Skeletal muscle tissue (tissue), 4 donors: ENCODE measurements around the gene TFF2. TPM values are rescaled to one million over a fixed set of nuclear protein-coding genes. Genes with fewer than 3 reads are reported as not detected.

Experiments
- H3K27ac ChIP-seq: one replicate; pipeline ENCODE4 v1.7.0; 2013; ENCODE audit warnings: mild to moderate bottlenecking, low read depth, low read length, inconsistent platforms
- H3K27me3 ChIP-seq, 3 donors: one replicate each; pipeline ENCODE4 v1.7.0; 2013; ENCODE audit warnings: low read length in 3 of 3; ENCODE audit not compliant: control insufficient read depth in 3 of 3, insufficient read depth in 3 of 3
- H3K36me3 ChIP-seq, 3 donors: one replicate each; pipeline ENCODE4 v1.7.0; 2013; ENCODE audit warnings: low read length in 3 of 3; ENCODE audit not compliant: control insufficient read depth in 3 of 3, insufficient read depth in 3 of 3
- H3K4me1 ChIP-seq, 3 donors: one replicate each; pipeline ENCODE4 v1.7.0; 2013; ENCODE audit warnings: low read length in 3 of 3, mild to moderate bottlenecking in 3 of 3; ENCODE audit not compliant: control insufficient read depth in 3 of 3, insufficient read depth in 3 of 3
- H3K4me3 ChIP-seq, 3 donors: one replicate each; pipeline ENCODE4 v1.7.0; 2013; ENCODE audit warnings: low read length in 3 of 3
- H3K9ac ChIP-seq, 3 donors: one replicate each; pipeline ENCODE4 v1.7.0; 2013; ENCODE audit warnings: low read length in 3 of 3, mild to moderate bottlenecking in 3 of 3, moderate library complexity in 2 of 3, low read depth in 1 of 3
- H3K9me3 ChIP-seq, 3 donors: one replicate each; pipeline ENCODE4 v1.7.0; 2013; ENCODE audit warnings: low read length in 3 of 3; ENCODE audit not compliant: control insufficient read depth in 3 of 3
- total RNA-seq: library from RNA; depleted of rRNA; stranded (reverse); fragments of >200 nt; gene quantifications from one replicate; pipeline ENCODE4 v1.2.3, GENCODE V29; 2014
- donor health status: Osteomylitis.

Gene TFF2
- total RNA-seq, 1 donor from 2014 or later: not detected

DNA sequence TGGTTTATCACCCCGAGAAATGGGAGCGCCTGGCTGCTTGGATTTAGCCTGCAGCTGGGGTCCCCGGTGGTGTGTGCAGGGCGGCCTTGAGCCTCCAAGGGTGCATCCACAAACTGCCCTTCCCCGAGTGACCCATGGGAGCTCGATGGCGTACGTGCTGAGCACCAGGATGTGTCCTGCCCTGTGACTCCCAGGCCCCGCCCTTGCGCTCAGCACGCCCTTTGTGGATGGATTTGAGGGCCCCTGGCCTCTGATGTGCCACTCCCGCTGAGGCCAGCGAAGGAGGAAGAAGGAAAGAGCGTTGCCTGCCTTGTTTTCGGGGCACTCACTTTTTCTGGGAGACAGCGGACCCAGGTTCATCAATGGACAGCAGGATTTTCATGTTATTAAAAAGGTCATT lies 33.9 kb downstream of the TFF2 start:
- Histone ChIP-seq H3K27ac (no peak overlapping the region), H3K4me3 (no peak overlapping the region), H3K4me1 (peaks cover 0 to 13% (median 2%) of the 10 kb centered on the region in 3 donors), H3K27me3 (peaks cover 0 to 17% (median 5%) of the 10 kb centered on the region in 3 donors), H3K9ac (no peak overlapping the region), H3K9me3 (no peaks in the 10 kb centered on the region), H3K36me3 (no peaks in the 10 kb centered on the region)

DNA sequence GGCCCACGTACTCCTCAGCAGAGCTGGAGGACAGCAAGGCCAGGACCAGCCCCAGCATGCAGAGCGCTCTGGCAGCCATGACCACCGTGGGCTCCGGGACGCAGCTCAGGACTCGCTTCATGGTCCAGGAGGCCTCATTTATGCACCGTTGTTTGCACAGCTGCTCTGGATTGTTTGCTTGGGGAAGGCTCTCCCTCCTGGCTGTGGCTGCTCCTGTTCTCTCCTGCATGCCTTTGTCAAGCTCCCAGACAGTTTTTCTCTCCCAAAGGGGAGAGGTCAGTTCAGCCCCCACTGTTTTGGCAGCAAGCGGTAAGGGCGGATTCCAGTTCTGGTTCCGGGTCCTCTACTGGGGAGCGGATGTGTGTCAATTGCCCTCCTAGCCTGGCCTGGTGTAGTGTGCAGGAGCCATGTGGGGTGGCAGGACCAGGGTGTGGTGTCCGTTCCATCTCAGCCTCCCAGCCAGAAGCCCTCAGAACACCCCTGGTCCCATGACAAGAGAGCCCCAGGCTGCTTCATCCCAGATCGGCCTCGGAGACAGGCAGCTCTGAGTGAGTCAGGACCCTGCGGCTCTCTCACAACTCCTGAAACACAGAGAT lies 35.4 kb downstream of the TFF2 start, which contains the start of gene TFF3:
TFF3 (minus strand) TSS at position 114 of the 596 bp plus-strand sequence; CDS start at position 79, 35 bp downstream.
- Histone ChIP-seq H3K4me3 (no peak within 1 kb of the TSS), H3K9me3 (no peaks in the 10 kb centered on the region), H3K9ac (no peak within 1 kb of the TSS), H3K36me3 (no peaks in the 10 kb centered on the region), H3K27me3 (peaks cover 1 to 14% (median 9%) of the 10 kb centered on the region in 3 donors), H3K4me1 (peaks cover 1 to 13% (median 2%) of the 10 kb centered on the region in 3 donors), H3K27ac (no peak within 1 kb of the TSS)

DNA sequence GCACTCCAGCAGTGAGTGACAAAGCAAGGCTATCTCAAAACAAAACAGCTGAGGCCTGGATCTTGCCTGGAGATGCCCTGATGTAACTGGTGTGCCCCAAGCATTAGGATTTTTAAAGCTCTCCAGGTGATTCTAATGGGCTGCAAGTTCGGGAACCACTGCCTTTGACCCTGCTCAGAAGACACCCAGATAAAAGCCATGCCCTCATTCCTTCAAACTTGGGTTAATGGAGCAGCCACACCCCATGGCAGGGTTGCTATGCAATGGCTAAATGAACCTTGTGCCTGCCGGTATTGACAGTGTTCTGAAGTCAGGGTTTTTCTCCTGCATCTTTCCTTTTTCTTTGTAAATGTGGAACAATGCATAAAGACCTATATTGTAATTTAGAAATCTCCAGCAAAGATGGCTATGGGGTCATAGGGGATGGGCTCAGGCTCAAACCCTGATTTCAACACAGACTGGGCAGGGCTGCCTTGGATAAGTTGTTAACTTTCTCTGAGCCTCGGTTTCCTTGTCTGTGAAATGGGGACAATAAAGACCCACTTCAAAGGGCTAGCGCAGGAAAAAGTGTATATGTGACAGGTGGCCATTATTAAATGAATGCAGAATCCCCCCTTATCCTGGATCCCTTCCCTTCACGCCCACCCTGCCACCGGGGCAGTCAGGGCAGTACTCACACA lies 36.0 kb downstream of the TFF2 start:
- H3K4me1 ChIP-seq: peaks cover 1 to 10% (median 6%) of the 10 kb centered on the region in 3 donors
- no peak overlapping the region for H3K9ac ChIP-seq
- no peaks in the 10 kb centered on the region for H3K9me3 ChIP-seq
- H3K4me3 ChIP-seq: no peak overlapping the region
- no peaks in the 10 kb centered on the region for H3K36me3 ChIP-seq
- H3K27ac ChIP-seq: no peak overlapping the region
- H3K27me3 ChIP-seq: peaks cover 4 to 20% (median 14%) of the 10 kb centered on the region in 3 donors

DNA sequence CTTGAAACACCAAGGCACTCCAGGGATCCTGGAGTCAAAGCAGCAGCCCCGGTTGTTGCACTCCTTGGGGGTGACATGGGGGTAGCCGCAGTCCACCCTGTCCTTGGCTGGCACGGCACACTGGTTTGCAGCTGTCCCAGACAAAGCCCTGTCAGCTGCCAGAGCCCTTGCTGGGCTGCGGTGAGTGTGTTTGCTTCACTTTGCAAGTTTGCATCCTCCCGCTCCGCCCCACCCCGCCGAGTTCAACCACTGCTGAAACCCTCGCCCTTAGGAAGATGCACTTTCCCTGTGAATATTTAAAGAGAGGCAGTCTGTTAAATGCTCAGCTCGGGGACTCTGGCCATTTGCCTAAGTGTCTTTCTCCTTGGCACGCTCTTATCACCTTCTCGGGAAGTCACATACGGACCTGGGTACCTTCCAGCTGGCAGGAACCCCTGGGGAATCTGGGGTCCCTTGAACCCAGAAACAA lies 37.3 kb downstream of the TFF2 start:
- peaks cover 6 to 13% (median 8%) of the 10 kb centered on the region in 3 donors for H3K4me1 ChIP-seq
- no peaks in the 10 kb centered on the region for H3K36me3 ChIP-seq
- no peak overlapping the region for H3K27ac ChIP-seq
- peaks cover 6 to 29% (median 24%) of the 10 kb centered on the region in 3 donors for H3K27me3 ChIP-seq
- no peak overlapping the region for H3K4me3 ChIP-seq
- H3K9me3 ChIP-seq: no peaks in the 10 kb centered on the region
- H3K9ac ChIP-seq: peak overlapping the region in 1 of 3 donors; percentile 40

DNA sequence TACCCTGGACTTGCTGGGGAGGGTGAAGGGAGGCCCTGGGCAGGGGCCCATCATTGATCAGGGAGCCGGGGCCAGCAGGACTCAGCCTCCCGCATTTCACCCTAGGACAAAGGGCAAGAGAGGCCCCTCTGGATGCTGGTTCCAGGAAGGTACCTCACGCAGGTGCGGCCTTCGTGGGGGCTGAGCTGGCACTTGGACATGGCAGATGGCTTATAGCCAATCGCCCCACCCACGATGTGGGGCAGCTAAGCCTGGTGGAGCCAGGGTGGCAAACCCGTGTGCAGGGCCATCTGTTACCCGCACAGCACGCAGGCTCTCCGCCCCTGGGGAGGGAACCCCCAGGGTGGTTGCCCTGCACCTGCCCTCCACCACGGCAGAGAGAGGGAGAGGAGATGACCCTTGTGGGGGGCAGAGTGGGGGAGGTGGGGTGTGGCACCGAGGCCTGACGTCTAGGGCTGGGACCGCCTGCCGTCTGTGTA lies 38.1 kb downstream of the TFF2 start:
- peaks cover 13 to 31% (median 25%) of the 10 kb centered on the region in 3 donors for H3K27me3 ChIP-seq
- no peaks in the 10 kb centered on the region for H3K36me3 ChIP-seq
- H3K4me1 ChIP-seq: peaks cover 6 to 13% (median 8%) of the 10 kb centered on the region in 3 donors
- H3K4me3 ChIP-seq: no peak overlapping the region
- H3K9me3 ChIP-seq: no peaks in the 10 kb centered on the region
- no peak overlapping the region for H3K27ac ChIP-seq
- no peak overlapping the region for H3K9ac ChIP-seq

DNA sequence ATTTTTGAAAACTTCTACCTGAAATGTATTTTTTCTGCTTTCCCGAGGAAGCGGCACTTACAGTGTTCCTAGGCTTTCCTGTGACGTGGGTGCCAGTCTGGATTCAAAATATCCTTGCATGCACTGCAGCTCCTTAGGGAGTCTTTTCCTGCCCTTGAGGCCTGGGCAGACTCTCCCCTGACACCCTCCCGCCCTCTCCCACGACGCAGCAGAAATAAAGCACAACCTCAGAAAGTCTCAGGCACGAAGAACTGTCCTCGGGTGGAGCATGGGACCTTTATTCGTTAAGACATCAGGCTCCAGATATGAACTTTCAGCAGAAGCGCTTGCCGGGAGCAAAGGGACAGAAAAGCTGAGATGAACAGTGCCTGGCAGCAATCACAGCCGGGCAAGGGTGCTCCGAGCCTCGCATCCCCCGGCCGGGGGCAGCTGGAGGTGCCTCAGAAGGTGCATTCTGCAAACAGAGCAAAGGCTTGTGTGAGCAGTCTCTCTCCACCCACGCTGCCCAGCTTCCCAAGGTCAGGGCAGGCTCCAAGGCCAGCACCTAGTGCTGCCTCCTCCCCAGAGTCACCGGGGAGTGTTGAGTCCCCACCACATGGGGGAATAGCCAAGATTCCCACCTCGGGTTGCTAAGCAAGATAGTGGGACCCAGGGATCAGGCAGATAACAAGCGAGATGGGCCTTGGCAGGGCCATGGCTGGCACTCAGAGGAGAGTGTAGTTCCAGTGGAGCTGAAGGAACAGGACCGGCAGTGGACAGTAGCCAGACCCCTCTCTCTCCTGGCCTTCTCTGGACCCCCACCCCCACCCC lies 38.8 kb downstream of the TFF2 start:
- no peaks in the 10 kb centered on the region for H3K36me3 ChIP-seq
- no peak overlapping the region for H3K4me3 ChIP-seq
- no peak overlapping the region for H3K27ac ChIP-seq
- H3K4me1 ChIP-seq: peaks cover 6 to 14% (median 8%) of the 10 kb centered on the region in 3 donors
- peaks cover 17 to 37% (median 28%) of the 10 kb centered on the region in 3 donors for H3K27me3 ChIP-seq
- H3K9me3 ChIP-seq: no peaks in the 10 kb centered on the region
- H3K9ac ChIP-seq: no peak overlapping the region

DNA sequence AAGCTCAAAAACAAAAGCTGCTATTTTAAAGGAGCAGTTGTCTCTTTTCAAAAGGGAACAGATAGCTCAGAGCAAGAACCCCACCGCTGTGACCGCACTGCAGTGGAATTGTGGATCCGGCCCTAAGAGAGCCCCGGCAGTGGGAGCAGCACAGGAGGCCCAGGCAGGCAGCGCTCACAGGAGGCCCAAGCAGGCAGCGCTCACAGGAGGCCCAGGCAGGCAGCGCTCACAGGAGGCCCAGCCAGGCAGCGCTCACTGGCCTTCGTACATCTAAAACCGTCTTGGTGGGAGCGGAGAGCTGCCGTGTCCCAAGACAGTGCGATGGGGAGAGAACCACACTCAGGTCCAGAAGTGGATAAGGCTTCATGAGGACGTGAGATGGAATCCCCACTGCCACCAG lies 39.6 kb downstream of the TFF2 start:
- Histone ChIP-seq H3K9ac (no peak overlapping the region), H3K4me3 (no peak overlapping the region), H3K27ac (no peak overlapping the region), H3K9me3 (no peaks in the 10 kb centered on the region), H3K4me1 (peaks cover 6 to 15% (median 8%) of the 10 kb centered on the region in 3 donors), H3K36me3 (no peaks in the 10 kb centered on the region), H3K27me3 (peaks cover 20 to 45% (median 29%) of the 10 kb centered on the region in 3 donors)

DNA sequence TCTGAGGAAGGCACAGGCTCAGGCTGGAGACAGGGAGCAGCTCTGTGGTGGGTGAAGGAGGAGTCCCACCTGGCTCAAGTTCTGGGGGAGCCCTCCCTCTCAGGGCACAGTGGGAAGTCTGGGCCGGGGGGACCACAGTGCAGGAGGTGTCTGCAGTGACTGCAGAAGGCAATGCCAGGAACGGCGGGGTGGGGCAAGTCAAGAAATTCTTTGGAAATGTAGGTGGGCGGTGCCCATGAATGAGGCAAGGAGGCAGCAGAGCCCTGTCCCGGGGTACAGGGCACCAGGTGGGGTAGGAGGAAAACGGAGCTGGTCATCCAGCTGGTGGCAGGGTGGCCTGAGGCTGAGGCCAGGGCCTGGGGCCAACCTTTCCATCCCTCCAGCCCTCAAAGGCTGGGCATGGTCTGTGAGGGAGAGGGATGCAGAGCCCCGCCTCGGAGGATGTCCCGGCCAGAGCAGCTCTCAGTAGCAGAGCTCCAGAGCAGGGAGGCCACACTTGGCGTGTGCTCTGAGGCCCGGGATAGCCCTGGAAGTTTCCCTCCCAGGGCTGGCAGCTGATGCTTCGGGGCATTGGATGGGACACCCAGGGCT lies 40.3 kb downstream of the TFF2 start:
- Histone ChIP-seq H3K4me1 (peaks cover 6 to 15% (median 8%) of the 10 kb centered on the region in 3 donors), H3K27me3 (peaks cover 20 to 45% (median 29%) of the 10 kb centered on the region in 3 donors), H3K36me3 (no peaks in the 10 kb centered on the region), H3K4me3 (no peak overlapping the region), H3K27ac (no peak overlapping the region), H3K9me3 (no peaks in the 10 kb centered on the region), H3K9ac (no peak overlapping the region)

DNA sequence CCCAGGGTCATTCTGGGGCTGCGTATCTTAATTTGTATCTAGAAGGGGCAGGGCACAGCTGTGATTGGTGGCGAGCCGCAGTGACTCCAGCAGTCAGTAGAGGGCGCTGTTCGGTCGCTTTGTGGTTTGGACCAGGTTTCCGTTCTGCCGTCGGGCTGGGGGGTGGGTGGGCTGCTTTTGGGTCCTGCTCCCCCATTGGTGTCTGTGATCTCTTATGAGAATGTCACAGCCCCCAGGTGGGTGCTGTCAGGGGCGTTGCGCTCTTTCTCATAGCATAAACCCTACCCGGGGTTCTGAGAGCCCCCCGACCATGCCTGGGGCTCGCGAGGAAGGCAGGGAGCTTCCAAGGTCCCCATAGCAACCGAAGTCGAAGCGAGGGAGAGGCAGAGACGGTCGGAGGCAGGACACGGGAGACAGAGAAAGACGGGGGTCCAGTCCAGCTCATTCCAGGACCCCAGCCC lies 41.0 kb downstream of the TFF2 start:
- Histone ChIP-seq H3K27me3 (peaks cover 20 to 48% (median 29%) of the 10 kb centered on the region in 3 donors), H3K9ac (peak overlapping the region in 1 of 3 donors; percentile 40), H3K9me3 (no peaks in the 10 kb centered on the region), H3K36me3 (no peaks in the 10 kb centered on the region), H3K4me1 (peaks cover 6 to 15% (median 8%) of the 10 kb centered on the region in 3 donors), H3K4me3 (no peak overlapping the region), H3K27ac (no peak overlapping the region)
